Epithelial cell of proximal tubule (primary cell): ENCODE results near the gene HIGD2B. TPM values are rescaled to one million over a fixed set of nuclear protein-coding genes. Genes with fewer than 3 reads are reported as not detected.
"Not testable (repeated sequence)": the region's sequence is repeated elsewhere in the genome, so short reads cannot be mapped to it uniquely, and the experiment has no call there.

Source experiments
- DNase-seq: peaks from one replicate; pipeline ENCODE4 v3.0.0-alpha.2; 2011; ENCODE audit warnings: low read depth
- H3K4me3 ChIP-seq: 2 replicates; pipeline ENCODE4 v1.5.1; 2011; ENCODE audit warnings: low read depth, mild to moderate bottlenecking, low read length
- total RNA-seq: library from RNA; depleted of rRNA; stranded (reverse); fragments of >200 nt; gene quantifications from 2 replicates; pipeline ENCODE4 v1.2.3, GENCODE V29; 2015
- TF ChIP-seq, protein P1 (sequence below): conservative IDR thresholded peaks from 2 replicates; pipeline ENCODE4 v1.5.1; 2012; ENCODE audit warnings: low read depth, mild to moderate bottlenecking, low read length

Gene HIGD2B
- total RNA-seq, 1 donor from 2014 or later, result not detected

DNA sequence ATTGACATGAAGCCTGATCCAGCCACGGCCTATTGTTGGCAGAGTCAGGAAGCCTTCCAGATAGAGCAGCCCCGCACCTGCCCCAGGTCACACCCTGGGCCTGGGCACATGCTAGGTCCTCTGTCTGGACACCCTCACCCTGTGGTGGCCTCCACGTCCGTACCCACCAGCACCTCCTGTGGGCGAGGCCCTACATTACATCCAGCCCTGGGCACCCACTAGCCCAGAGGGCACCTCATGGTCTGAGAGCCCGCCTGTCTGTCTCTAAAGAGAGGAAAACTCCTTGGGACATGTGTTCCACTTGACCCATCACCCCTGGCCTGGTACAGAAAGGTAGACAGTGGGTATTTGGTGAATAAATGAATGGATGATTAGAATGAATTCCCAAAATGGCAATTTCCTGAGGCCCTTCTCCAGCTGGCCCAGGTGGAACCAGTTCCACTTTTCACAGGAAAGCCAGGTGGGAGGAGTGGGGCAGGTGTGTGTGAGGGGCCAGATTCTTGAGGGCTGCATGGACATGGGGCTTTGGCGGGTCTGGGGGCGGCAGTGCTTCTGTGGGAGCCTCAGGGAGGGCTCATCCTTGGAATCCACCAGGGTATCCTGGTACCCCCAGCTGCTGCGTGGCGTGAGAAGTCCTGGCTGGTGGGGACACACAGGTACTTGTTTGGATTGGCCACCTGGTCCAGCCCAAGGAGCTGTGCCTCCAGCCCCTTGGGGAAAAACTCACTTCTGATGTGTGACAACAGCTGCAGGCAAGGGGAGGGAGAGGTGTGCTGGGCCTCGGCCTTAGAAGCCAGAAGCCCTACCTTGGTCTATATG, 57.5 kb downstream of the HIGD2B start:
- H3K4me3 ChIP-seq, DNase-seq: not testable (repeated sequence)
- TF ChIP-seq, protein P1, sequence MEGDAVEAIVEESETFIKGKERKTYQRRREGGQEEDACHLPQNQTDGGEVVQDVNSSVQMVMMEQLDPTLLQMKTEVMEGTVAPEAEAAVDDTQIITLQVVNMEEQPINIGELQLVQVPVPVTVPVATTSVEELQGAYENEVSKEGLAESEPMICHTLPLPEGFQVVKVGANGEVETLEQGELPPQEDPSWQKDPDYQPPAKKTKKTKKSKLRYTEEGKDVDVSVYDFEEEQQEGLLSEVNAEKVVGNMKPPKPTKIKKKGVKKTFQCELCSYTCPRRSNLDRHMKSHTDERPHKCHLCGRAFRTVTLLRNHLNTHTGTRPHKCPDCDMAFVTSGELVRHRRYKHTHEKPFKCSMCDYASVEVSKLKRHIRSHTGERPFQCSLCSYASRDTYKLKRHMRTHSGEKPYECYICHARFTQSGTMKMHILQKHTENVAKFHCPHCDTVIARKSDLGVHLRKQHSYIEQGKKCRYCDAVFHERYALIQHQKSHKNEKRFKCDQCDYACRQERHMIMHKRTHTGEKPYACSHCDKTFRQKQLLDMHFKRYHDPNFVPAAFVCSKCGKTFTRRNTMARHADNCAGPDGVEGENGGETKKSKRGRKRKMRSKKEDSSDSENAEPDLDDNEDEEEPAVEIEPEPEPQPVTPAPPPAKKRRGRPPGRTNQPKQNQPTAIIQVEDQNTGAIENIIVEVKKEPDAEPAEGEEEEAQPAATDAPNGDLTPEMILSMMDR, result peak; percentile 23

DNA sequence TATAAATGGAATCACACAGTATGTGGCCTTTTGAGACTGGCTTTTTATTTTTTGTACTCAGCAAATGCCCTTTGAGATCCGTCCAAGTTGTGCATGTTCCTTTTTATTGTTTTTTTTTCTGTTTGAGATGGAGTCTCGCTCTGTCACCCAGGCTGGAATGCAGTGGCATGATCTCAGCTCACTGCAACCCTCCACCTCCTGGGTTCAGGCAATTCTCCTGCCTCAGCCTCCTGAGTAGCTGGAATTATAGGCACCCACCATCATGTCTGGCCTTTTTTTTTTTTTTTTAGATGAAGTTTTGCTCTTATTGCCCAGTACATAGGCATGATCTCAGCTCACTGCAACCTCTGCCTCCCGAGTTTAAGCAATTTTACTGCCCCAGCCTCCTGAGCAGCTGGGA, 59.8 kb downstream of the HIGD2B start:
- DNase-seq, H3K4me3 ChIP-seq: not testable (repeated sequence)

Other genes with a start within 250 kb of the HIGD2B start
- 21.9 and 29.3 TPM in 2 replicates for gene ARIH1, start 211.9 kb downstream of the HIGD2B start, total RNA-seq
- 0.35 TPM in 1 of 2 replicates, not detected in the other for gene GOLGA6B, start 31.5 kb downstream of the HIGD2B start, total RNA-seq
- 11.6 and 16.9 TPM in 2 replicates for gene BBS4, start within 50 bp of the HIGD2B start, total RNA-seq
- gene ADPGK, start 97.6 kb upstream of the HIGD2B start, total RNA-seq, result 48.8 and 58.8 TPM in 2 replicates